Upper lobe of left lung (tissue), 4 donors: ENCODE measurements around the gene ZNF207.

Source experiments
- CTCF ChIP-seq, 6 experiments: fragments of 450-650 bp in 4 of 6; fragments of 200-600 bp in 2 of 6; sonication (generic) in 2 of 6; IDR thresholded peaks; one replicate each; pipeline ENCODE4 v1.5.1; 2016 to 2019; ENCODE audit warnings: antibody characterized with exemption in 6 of 6
- EP300 ChIP-seq, 4 donors: sonication (generic); formaldehyde crosslinking; IDR thresholded peaks; one replicate each; pipeline ENCODE4 v1.5.1; 2017; ENCODE audit warnings: antibody characterized with exemption in 4 of 4, control low read depth in 2 of 4
- POLR2A ChIP-seq, 4 donors: fragments of 450-650 bp; IDR thresholded peaks; one replicate each; pipeline ENCODE4 v1.5.1; 2016 to 2017; ENCODE audit warnings: antibody characterized with exemption in 4 of 4, mild to moderate bottlenecking in 2 of 4

- no peak for TF ChIP-seq CTCF (IDR thresholded peaks at IDR 0.05)
- no peak for TF ChIP-seq POLR2A (IDR thresholded peaks at IDR 0.05)
- TF ChIP-seq EP300 (IDR thresholded peaks at IDR 0.05) = no peak
Measured at GRCh38 chr17:32302860-32303649, 46.9 kb upstream of the ZNF207 start.
